Activated effector memory CD4-positive, alpha-beta T cell treated with Interleukin-2 at 50 U/mL for 16 hours (primary cell): ENCODE measurements around the gene TOMT.
"Not testable (repeated sequence)": the region's sequence is repeated elsewhere in the genome, so short reads cannot be mapped to it uniquely, and the experiment has no call there.

ENCODE experiments used
- DNase-seq: peaks from one replicate; pipeline ENCODE4 v3.0.0-alpha.2; 2020

Gene TOMT

GRCh38 chr11:72129381-72129780 is 23.7 kb downstream of the TOMT start:
- DNase-seq: no peak

DNA sequence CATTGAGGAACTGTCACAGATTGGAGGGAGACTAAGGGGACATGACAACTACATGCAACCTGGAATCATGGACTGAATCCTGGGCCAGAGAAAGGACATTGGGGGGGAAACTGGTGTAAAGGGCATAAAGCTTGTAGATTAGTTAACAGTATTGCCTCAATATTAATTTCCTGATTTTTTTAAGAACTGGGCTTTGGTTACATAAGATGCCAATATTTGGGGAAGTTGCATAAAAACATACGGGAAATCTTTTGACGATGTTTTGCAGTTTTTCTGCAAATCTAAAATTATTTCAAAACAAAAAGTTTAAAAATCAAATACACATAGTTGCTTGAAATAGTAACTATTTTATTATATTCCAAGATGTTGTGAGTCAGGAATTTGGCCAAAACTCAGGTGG is 26.9 kb downstream of the TOMT start:
- no peak for DNase-seq

- not testable (repeated sequence) for DNase-seq
Measured at GRCh38 chr11:72135473-72135872, 29.7 kb downstream of the TOMT start, which contains the start of gene FOLR3. TSS of gene FOLR3 (plus strand) at chr11:72135725. CDS start at chr11:72135953, 228 bp downstream.

DNA sequence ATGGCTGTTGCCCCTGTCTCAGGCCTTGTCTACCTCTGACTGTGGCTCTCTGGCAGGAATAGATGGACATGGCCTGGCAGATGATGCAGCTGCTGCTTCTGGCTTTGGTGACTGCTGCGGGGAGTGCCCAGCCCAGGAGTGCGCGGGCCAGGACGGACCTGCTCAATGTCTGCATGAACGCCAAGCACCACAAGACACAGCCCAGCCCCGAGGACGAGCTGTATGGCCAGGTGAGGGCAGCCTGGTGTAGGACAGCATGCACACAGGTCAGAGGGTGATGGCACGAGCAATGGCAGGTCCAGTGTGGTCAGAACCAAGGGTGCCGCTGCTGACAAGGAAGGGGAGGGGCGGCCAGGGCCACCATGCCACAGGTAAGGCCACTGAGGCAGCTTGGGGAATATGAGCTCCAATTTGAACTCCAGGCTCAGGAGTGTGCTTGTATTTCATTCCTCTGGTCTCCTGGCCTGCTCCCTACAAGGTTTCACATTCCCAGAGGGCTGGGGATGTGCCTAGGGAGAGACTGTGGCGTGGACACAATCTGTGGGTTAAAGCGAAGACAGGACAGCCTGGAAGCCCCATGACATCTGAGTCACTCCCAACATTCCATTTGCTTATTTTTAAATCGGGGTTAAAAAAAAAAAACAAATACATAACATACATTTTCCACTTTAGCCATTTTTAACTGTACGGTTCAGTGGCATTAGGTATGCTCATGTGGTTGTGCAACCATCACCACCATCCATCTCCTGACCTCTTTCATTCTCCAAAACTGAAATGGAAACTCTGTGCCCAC is 30.4 kb downstream of the TOMT start:
- no peak for DNase-seq

DNA sequence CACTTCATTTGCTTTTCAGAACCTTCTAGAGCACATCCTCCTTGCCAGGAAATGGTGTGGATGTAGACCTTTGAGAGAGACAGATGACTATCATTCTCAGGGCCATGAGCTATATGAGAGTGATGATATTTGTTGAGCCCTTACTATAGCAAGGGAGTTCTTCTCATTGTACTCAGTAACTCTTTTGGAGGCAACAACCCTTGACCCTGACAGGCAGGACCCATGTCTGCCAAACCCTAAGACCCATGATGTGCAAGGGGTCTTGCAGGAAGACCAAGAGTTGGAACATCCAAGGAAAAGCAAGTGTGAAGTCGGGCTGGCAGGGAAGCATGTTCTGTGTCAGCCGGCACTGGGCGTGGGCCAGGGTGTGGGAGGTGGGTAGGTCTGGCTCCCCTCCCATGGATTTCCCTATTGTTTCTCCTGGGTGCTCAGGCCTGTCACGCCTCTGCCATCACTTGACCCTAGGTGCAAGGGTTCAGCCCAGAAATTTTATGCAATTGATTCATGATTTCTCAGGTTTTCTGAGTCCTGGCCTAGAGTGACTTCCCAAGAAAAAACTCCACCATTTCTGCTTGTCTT is 31.0 kb downstream of the TOMT start:
- no peak for DNase-seq

- DNase-seq: no peak
Measured at GRCh38 chr11:72138821-72139390, 33.2 kb downstream of the TOMT start.

GRCh38 chr11:72139500-72139899 is 33.8 kb downstream of the TOMT start:
- no peak for DNase-seq

GRCh38 chr11:72140661-72141060 is 34.9 kb downstream of the TOMT start:
- DNase-seq: no peak

DNA sequence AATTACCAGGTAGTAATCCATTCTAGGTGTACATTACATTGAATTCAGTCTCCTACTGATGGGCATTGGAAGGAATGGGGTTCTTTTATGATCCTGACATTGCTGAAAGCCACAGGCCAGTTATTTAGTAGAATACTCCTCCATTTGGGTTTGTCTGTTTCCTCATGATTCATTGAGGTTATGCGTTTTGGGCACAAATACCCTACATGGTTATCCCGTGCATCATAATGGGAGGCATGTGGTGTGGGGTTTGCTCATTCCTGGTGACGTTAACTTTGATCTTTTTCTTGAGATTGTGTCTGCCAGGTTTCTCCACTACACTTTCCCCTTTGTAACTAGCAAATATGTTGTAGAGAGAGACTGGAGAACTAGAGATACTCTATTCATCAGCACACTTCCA is 35.3 kb downstream of the TOMT start:
- no peak for DNase-seq

GRCh38 chr11:72142086-72142485 is 36.4 kb downstream of the TOMT start:
- not testable (repeated sequence) for DNase-seq

GRCh38 chr11:72142543-72142942 is 36.8 kb downstream of the TOMT start:
- not testable (repeated sequence) for DNase-seq

GRCh38 chr11:72144807-72145565 is 39.3 kb downstream of the TOMT start:
- no peak for DNase-seq

GRCh38 chr11:72146625-72147024 is 40.9 kb downstream of the TOMT start:
- DNase-seq: no peak

- DNase-seq: no peak
Measured at GRCh38 chr11:72150882-72151281, 45.2 kb downstream of the TOMT start.

DNA sequence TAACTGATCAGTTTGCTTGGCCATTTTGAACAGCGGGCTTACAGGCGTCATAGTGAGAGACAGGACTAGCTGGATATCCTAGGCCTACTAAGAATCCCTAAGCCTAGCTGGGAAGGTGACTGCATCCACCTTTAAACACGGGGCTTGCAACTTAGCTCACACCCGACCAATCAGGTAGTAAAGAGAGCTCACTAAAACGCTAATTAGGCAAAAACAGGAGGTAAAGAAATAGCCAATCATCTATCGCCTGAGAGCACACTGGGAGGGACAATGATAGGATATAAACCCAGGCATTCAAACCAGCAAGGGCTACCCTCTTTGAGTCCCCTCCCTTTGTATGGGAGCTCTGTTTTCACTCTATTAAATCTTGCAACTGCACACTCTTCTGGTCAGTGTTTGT is 48.1 kb downstream of the TOMT start:
- not testable (repeated sequence) for DNase-seq

- DNase-seq: no peak
Measured at GRCh38 chr11:72154816-72155215, 49.1 kb downstream of the TOMT start.

DNA sequence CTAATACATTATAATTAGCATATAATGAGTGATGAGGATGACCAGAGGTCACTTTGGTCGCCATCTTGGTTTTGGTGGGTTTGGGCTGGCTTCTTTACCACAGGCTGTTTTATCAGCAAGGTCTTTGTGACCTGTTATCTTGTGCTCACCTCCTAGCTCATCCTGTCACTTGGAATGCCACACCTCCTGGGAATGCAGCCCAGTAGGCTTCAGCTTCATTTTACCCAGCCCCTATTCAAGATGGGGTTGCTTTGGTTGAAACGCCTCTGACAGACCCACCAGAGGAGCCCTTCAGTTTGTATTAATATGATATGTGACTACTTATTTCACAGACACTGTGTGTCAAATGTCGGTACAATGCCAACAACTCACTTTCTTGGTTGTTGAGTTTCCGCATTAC is 50.0 kb downstream of the TOMT start:
- DNase-seq: no peak

GRCh38 chr11:72157131-72157530 is 51.4 kb downstream of the TOMT start:
- DNase-seq: no peak
